Dendritic cell treated with granulocyte-macrophage colony-stimulating factor and Interleukin-4, amounts not matched to agents 40 ng/mL and 50 ng/mL, for 4 days (primary cell): ENCODE data around the gene CASKIN1.

ENCODE experiments used
- H3K27ac Mint-ChIP-seq: one replicate; pipeline ENCODE4 v1.8.0; 2022; ENCODE audit warnings: mild to moderate bottlenecking, mixed read lengths
- H3K27me3 Mint-ChIP-seq: one replicate; pipeline ENCODE4 v1.8.0; 2022; ENCODE audit warnings: mild to moderate bottlenecking, mixed read lengths
- H3K36me3 Mint-ChIP-seq: one replicate; pipeline ENCODE4 v1.8.0; 2022; ENCODE audit warnings: low read depth, mixed read lengths
- H3K4me1 Mint-ChIP-seq: one replicate; pipeline ENCODE4 v1.8.0; 2022; ENCODE audit warnings: low read depth, mixed read lengths
- H3K4me3 Mint-ChIP-seq: one replicate; pipeline ENCODE4 v1.8.0; 2022; ENCODE audit warnings: mild to moderate bottlenecking, moderate library complexity, mixed read lengths
- H3K9me3 Mint-ChIP-seq: one replicate; pipeline ENCODE4 v1.8.0; 2022; ENCODE audit warnings: mixed read lengths
- intact Hi-C: fragments of 100-400 bp; cut with micrococcal nuclease; formaldehyde crosslinking; loops from one replicate; pipeline ENCODE4 v1.15.0; 2022

CASKIN1 gene

DNA sequence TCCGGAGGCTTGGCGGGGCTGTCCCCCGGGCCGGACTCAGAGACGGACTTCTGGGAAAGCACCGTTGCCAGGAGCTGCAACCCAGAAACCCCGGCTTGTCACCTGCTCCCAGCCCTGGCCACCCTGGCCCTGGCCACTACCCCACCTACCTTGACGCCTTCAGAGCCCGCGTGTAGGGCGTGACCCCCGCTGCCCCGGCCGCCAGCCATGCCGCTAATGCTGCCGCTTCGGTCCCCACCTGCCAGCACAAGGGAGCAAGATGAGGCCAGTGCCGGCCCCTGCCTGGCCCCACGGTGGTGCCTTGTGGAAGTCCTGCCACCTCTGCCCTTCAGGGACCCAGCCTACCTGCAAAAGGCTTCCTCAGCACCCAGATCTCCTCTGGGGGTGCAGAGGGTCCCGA is 11.4 kb downstream of the CASKIN1 start:
- Mint-ChIP-seq H3K4me3 (no peak overlapping the region), H3K27ac (no peak overlapping the region), H3K9me3 (no peaks in the 10 kb centered on the region), H3K27me3 (no peaks in the 10 kb centered on the region), H3K36me3 (no peaks in the 10 kb centered on the region), H3K4me1 (no peaks in the 10 kb centered on the region)
- intact Hi-C loops, result no loop called here

DNA sequence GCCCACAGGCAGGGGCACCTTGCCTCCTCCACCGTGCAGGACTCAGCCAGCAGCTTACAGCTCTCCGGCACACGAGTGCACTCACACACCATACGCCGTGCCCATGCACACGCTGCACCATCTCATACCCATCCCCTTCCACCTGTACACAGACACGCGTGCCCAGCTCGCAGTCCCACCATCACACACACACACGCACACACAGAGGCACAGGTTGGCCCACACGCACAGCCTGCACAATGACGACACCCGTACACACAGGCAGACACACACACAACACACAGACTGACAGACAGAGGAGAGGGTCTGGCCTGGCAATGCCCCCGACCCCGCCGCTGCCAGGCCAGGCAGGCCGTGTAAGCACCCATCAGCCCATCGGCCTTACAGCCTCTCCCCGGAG is 12.1 kb downstream of the CASKIN1 start:
- Mint-ChIP-seq H3K27me3 (peaks cover 1% of the 10 kb centered on the region), H3K27ac (no peak overlapping the region), H3K4me3 (no peak overlapping the region), H3K4me1 (no peaks in the 10 kb centered on the region), H3K9me3 (no peaks in the 10 kb centered on the region), H3K36me3 (no peaks in the 10 kb centered on the region)
- intact Hi-C loops, result no loop called here

DNA sequence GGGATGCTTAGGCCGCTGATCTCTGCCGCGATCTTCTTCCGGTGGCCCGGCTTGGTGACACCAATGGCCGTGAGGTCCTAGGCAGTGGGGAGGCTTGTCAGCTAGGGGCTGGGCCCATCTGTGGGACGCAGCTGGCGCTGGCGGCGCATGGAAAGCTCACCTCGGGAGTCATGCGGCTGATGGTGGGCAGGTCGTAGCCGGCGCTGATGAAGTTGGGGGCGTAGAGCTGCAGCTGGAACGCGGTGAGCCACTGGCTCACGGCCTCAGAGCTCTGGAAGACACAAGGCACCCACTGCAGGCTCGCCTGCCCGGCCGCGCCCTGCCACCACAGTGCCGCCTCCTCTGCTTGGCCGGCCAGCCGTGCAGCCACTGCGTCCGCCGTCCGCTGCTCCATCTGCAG is 12.7 kb downstream of the CASKIN1 start:
- Mint-ChIP-seq H3K36me3 (no peaks in the 10 kb centered on the region), H3K27ac (no peak overlapping the region), H3K4me1 (no peaks in the 10 kb centered on the region), H3K27me3 (peaks cover 4% of the 10 kb centered on the region), H3K9me3 (no peaks in the 10 kb centered on the region), H3K4me3 (no peak overlapping the region)
- intact Hi-C loops, result no loop called here

GRCh38 chr16:2181952-2182351 is 14.5 kb downstream of the CASKIN1 start:
- peaks cover 14% of the 10 kb centered on the region for H3K36me3 Mint-ChIP-seq
- H3K4me1 Mint-ChIP-seq, result no peaks in the 10 kb centered on the region
- no peak overlapping the region for H3K27ac Mint-ChIP-seq
- intact Hi-C loops, result no loop called here
- H3K9me3 Mint-ChIP-seq, result no peaks in the 10 kb centered on the region
- no peak overlapping the region for H3K4me3 Mint-ChIP-seq
- peaks cover 4% of the 10 kb centered on the region for H3K27me3 Mint-ChIP-seq

DNA sequence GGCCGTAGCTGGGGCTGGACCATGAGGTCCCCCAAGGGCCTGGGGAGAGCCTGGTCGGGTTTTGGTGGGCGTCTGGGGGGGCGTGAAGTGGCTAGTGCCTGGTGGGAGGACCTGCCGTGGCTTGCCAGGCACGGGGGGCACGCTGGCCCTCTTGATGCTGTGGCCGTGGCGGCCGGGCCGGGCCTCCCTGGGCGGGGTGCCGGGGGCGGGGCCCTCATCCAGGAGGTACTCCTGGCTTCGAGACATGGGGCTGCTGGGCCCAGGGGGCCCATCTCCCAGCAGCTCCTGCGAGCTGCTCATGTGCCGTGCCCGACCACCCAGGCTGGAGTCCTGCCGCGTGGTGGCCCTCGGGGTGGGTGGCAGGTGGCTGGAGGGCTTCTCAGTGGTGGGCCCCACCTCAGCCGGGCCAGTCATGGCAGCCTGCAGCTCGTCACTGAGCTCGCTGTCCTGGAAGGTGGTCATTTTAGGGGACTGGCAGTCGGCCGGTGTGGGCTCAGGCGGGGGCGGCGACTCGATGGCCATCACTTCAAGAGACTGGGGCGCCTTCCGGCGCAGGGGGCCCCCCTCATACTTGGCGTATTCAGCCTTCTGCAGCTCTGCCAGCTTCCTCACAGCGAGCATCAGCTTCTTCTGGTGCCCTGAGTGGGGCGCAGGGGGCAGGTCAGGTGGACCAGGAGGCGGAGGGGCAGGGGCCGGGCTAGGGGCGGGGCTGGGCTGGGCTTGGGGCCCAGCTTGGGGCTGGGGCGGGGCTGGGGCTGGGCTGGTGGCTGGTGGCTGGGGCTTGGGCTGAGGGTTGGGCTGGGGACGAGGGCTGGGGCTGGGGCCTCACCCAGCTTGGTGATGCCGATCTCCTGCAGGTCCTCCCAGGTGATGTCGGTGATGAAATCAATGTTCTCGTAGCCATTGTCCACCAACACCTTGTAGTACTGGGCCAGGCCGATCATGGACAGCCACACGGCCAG is 15.2 kb downstream of the CASKIN1 start:
- Mint-ChIP-seq H3K4me1 (no peaks in the 10 kb centered on the region), H3K4me3 (no peak overlapping the region), H3K27ac (no peak overlapping the region), H3K27me3 (peaks cover 4% of the 10 kb centered on the region), H3K36me3 (peaks cover 21% of the 10 kb centered on the region), H3K9me3 (no peaks in the 10 kb centered on the region)
- intact Hi-C loops, result no loop called here

DNA sequence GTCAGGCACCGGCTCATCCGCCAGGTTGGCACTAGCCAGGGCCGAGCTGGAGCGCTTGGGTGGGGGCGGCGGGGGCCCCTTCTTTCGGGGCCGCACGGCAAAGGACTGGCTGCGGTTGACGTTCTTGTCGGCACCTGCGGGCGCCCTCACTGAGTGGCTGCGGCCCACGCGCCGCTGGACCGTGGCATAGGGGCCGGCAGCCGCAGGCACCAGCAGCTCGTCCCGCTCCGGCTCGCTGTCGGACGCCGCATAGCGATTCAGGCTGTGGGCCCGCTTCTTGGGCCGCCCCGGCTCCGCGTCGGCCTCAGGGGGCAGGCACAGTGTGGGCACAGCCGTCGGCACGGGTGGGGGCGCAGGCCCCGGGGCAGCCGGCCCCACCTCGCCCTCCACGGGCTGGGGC is 15.9 kb downstream of the CASKIN1 start:
- H3K4me3 Mint-ChIP-seq, result no peak overlapping the region
- peaks cover 29% of the 10 kb centered on the region for H3K36me3 Mint-ChIP-seq
- H3K4me1 Mint-ChIP-seq, result no peaks in the 10 kb centered on the region
- intact Hi-C loops, result no loop called here
- no peak overlapping the region for H3K27ac Mint-ChIP-seq
- H3K27me3 Mint-ChIP-seq, result peaks cover 4% of the 10 kb centered on the region
- H3K9me3 Mint-ChIP-seq, result no peaks in the 10 kb centered on the region

DNA sequence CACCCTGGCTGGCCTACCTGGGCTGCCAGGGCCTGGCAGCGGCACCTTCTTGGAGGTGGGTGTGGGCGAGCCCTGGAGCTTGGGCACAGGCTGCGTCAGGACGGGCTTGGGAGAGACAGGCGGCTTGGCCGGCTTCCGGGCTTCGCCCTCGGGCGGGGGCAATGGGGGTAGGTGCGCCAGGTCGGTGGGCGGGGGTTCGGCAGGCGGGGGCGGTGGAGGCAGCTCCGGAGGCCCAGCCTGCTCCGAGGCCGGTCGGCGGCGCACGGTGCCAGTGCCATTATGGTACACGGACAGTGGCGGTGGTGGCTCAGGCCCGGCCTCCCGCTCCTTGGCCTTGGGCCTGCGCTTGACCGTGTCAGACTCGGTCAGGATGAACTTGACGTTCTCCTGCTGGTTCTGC is 16.8 kb downstream of the CASKIN1 start:
- Mint-ChIP-seq H3K27me3 (peaks cover 4% of the 10 kb centered on the region), H3K9me3 (no peaks in the 10 kb centered on the region), H3K4me1 (no peaks in the 10 kb centered on the region), H3K27ac (no peak overlapping the region), H3K36me3 (peaks cover 38% of the 10 kb centered on the region), H3K4me3 (no peak overlapping the region)
- intact Hi-C loops, result no loop called here

- Mint-ChIP-seq H3K4me3 (no peak overlapping the region), H3K27ac (no peak overlapping the region), H3K9me3 (no peaks in the 10 kb centered on the region), H3K36me3 (peaks cover 42% of the 10 kb centered on the region), H3K4me1 (no peaks in the 10 kb centered on the region), H3K27me3 (peaks cover 4% of the 10 kb centered on the region)
- intact Hi-C loops, result no loop called here
Measured at GRCh38 chr16:2179107-2179501, 17.3 kb downstream of the CASKIN1 start.

DNA sequence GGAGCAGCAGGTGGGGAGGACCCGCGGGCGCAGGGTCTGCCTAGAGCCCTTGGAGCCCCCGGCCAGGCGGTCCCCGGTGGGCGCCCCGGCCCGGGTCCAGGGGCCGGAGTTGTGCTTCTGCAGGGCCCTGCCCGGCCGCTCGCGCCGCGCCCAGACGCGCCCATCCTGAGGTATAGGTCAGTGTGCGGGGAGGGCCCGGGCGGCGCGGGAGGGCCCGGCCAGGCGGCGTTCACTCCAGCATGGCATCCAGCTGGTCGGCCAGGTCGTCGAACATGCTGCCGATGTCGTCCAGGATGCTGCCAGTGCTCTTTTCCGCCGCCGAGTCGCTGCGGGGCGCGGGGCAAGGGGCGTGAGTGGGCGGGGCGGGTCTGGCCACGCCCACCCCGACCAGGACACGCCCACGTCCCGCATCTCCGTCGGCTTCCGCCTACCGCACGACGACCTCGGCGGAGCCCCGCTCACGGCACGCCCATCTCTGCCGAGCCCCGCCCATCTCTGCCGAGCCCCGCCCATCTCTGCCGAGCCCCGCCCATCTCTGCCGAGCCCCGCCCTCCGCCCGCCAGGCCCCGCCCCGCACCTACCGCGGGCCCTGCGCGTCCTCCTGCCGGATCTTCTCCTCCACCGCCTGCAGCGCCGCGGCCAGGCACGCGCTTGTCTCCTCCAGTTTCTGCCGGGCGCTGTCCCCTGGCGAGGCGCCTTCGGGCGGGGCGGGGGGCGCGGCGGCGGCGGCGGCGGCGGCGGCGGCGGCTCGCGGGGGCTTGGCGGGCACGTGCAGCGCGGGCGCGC is 17.9 kb downstream of the CASKIN1 start:
- Mint-ChIP-seq H3K36me3 (peaks cover 48% of the 10 kb centered on the region), H3K27me3 (peaks cover 4% of the 10 kb centered on the region), H3K4me1 (no peaks in the 10 kb centered on the region), H3K27ac (no peak overlapping the region), H3K9me3 (no peaks in the 10 kb centered on the region), H3K4me3 (no peak overlapping the region)
- intact Hi-C loops, result no loop called here

- intact Hi-C loops, result no loop called here
Measured at GRCh38 chr16:2177561-2177960, 18.8 kb downstream of the CASKIN1 start.

DNA sequence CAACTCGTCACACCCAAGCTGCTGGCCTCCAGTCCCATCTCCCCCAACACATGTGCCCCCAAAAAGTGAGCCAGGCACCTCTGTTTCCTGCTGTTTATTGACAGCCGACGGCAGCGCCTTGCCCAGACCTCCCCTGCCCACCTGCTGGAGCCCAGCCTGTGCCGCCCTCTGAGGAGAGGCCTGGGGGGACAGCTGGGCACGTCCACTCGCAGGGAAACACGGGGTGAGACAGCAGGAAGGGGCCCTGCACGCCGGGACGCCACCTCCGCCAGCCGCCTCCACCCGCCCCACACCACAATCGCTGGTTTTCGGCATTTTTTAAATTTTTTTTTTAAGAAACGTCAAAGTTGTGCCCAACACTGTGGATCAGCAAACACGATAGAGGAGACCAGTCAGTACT is 19.3 kb downstream of the CASKIN1 start:
- intact Hi-C loops, result no loop called here
- Mint-ChIP-seq H3K36me3 (peaks cover 62% of the 10 kb centered on the region), H3K9me3 (no peaks in the 10 kb centered on the region), H3K4me1 (no peaks in the 10 kb centered on the region), H3K27me3 (peaks cover 4% of the 10 kb centered on the region), H3K27ac (no peak overlapping the region), H3K4me3 (no peak overlapping the region)

More at GRCh38 chr16:2177561-2177960, 18.8 kb downstream of the CASKIN1 start:
- Mint-ChIP-seq H3K27ac (no peak overlapping the region), H3K4me3 (no peak overlapping the region), H3K36me3 (peaks cover 58% of the 10 kb centered on the region), H3K27me3 (peaks cover 4% of the 10 kb centered on the region), H3K4me1 (no peaks in the 10 kb centered on the region), H3K9me3 (no peaks in the 10 kb centered on the region)

DNA sequence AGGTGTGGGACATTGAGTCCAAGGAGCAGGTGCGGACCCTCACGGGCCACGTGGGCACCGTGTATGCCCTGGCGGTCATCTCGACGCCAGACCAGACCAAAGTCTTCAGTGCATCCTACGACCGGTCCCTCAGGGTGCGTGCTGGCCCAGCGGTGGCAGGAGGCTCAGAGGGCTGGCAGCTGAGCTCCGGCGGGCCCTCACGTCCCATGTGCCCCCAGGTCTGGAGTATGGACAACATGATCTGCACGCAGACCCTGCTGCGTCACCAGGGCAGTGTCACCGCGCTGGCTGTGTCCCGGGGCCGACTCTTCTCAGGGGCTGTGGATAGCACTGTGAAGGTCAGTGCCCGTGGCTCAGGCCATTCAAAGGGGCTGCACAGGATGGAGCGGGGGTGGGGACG is 20.4 kb downstream of the CASKIN1 start:
- peaks cover 72% of the 10 kb centered on the region for H3K36me3 Mint-ChIP-seq
- no peak overlapping the region for H3K27ac Mint-ChIP-seq
- peaks cover 4% of the 10 kb centered on the region for H3K27me3 Mint-ChIP-seq
- H3K4me3 Mint-ChIP-seq, result no peak overlapping the region
- intact Hi-C loops, result no loop called here
- H3K4me1 Mint-ChIP-seq, result no peaks in the 10 kb centered on the region
- no peaks in the 10 kb centered on the region for H3K9me3 Mint-ChIP-seq

DNA sequence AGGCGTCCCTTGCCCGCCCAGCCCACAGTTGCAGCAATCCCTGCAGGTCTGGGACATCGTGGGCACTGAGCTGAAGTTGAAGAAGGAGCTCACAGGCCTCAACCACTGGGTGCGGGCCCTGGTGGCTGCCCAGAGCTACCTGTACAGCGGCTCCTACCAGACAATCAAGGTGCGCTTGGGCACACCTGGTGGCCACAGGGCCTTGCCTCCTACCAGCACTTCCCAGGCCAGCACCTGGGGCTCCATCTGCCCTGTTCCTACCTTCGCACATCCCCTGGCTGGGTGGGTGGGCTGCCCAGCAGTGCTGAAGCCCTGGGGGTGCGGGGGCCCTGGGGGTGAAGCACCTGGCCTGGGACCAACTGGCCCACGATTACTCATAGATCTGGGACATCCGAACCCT is 21.0 kb downstream of the CASKIN1 start:
- Mint-ChIP-seq H3K27me3 (peaks cover 4% of the 10 kb centered on the region), H3K36me3 (peaks cover 78% of the 10 kb centered on the region), H3K4me3 (no peak overlapping the region), H3K9me3 (no peaks in the 10 kb centered on the region), H3K4me1 (no peaks in the 10 kb centered on the region), H3K27ac (no peak overlapping the region)
- intact Hi-C loops, result no loop called here

DNA sequence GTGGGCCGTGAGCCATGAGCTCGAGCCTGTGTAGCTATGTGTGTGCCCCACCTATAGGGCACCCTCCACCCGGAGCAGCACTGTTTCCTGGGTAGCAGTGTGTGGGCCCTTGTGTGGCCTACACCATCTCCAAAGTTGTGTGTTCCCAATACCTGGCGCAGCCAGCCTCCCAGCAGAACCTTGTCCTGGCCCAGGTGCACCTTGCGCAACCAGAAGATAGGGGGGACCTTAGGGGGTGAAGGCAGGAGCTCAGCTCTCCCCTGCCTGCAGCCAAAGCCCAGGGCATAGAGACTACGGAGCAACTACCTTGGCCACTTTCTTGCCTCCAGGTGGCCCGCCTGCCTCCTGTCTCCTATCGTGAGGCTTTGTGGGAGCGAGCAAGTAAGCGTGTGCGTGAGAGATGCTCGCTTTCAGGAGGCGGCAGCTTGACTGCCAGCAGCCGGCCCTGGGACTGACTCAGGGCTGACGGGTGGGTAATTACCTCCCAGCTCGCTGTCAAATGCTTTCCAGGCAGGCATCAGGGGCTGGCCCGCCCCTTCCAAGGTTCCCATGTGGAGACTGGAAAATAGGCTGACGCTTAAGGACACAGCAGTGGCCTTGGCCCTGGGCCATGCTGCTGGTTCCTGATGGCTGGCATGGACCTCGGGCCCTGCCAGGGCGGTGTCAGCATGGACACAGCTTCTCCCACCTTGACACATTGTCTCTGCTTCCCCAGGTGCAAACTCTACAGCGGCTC is 21.8 kb downstream of the CASKIN1 start:
- intact Hi-C loops, result no loop called here
- H3K4me1 Mint-ChIP-seq, result no peaks in the 10 kb centered on the region
- peaks cover 87% of the 10 kb centered on the region for H3K36me3 Mint-ChIP-seq
- no peak overlapping the region for H3K27ac Mint-ChIP-seq
- no peaks in the 10 kb centered on the region for H3K9me3 Mint-ChIP-seq
- H3K4me3 Mint-ChIP-seq, result no peak overlapping the region
- H3K27me3 Mint-ChIP-seq, result peaks cover 4% of the 10 kb centered on the region
